C4-2B (cell line): ENCODE results near the gene TGM1.

Experiments
- CTCF ChIP-seq: fragments of 450-650 bp; conservative IDR thresholded peaks from 2 replicates; pipeline ENCODE4 v1.5.1; 2017; ENCODE audit warnings: mild to moderate bottlenecking
- ZFX ChIP-seq: fragments of 450-650 bp; IDR thresholded peaks from 2 replicates; pipeline ENCODE4 v1.6.1; 2017

GRCh38 chr14:24289649-24290280, 26.8 kb upstream of the TGM1 start:
- TF ChIP-seq CTCF: no peak
- no peak for TF ChIP-seq ZFX
